Right lobe of liver (tissue), 6 donors: ENCODE data around the gene KLHDC10. TPM values are rescaled to one million over a fixed set of nuclear protein-coding genes. Genes with fewer than 3 reads are reported as not detected.
"Not testable (repeated sequence)": the region's sequence is repeated elsewhere in the genome, so short reads cannot be mapped to it uniquely, and the experiment has no call there.

Source experiments
- ATAC-seq, 4 donors: fragments of 200-7000 bp; cut with Tn5 transposase; one replicate each; pipeline ENCODE4 v1.9.1; 2020; ENCODE audit warnings: mild to moderate bottlenecking in 4 of 4, moderate library complexity in 4 of 4
- DNase-seq, 3 donors: peaks; one replicate each; pipeline ENCODE4 v3.0.0-alpha.2; 2020
- H3K27ac ChIP-seq, 3 donors: fragments of 200-600 bp; one replicate each; pipeline ENCODE4 v1.8.0; 2022
- H3K27me3 ChIP-seq, 2 donors: fragments of 200-600 bp; one replicate each; pipeline ENCODE4 v1.8.0; 2022
- H3K36me3 ChIP-seq, 4 donors: fragments of 200-600 bp; sonication (generic) in 1 of 4; one replicate each; pipeline versions ENCODE4 v1.5.1 to v1.8.0; 2017 to 2022; ENCODE audit warnings: control low read depth in 1 of 4
- H3K4me1 ChIP-seq, 4 donors: fragments of 200-600 bp; sonication (generic) in 1 of 4; one replicate each; pipeline versions ENCODE4 v1.5.1 to v1.8.0; 2017 to 2022; ENCODE audit warnings: control low read depth in 1 of 4
- H3K4me3 ChIP-seq, 3 donors: fragments of 200-600 bp; one replicate each; pipeline ENCODE4 v1.8.0; 2022
- H3K9me3 ChIP-seq, 4 donors: fragments of 200-600 bp; sonication (generic) in 1 of 4; one replicate each; pipeline versions ENCODE4 v1.5.1 to v1.8.0; 2017 to 2022; ENCODE audit warnings: control low read depth in 1 of 4
- CTCF ChIP-seq, 4 donors: fragments of 200-600 bp in 3 of 4; fragments of 450-650 bp in 1 of 4; IDR thresholded peaks; one replicate each; pipeline versions ENCODE4 v1.5.1 to v1.8.0; 2016 to 2022; ENCODE audit warnings: antibody characterized with exemption in 4 of 4, mild to moderate bottlenecking in 2 of 4
- POLR2A ChIP-seq: fragments of 450-650 bp; IDR thresholded peaks from one replicate; pipeline ENCODE4 v1.6.1; 2017; ENCODE audit warnings: antibody characterized with exemption, mild to moderate bottlenecking
- WGBS: methylation state at CpG from one replicate; pipeline ENCODE4 v1.1.6; 2018; ENCODE audit warnings: low coverage, low lambda C conversion rate; ENCODE audit not compliant: insufficient coverage; ENCODE audit errors: missing lambda C conversion rate; 5-methylcytosine and 5-hydroxymethylcytosine counted together
- intact Hi-C, 2 donors: fragments of 100-400 bp; cut with DNase I; formaldehyde crosslinking; loops; one replicate each; pipeline versions ENCODE4 v1.11.2 to v1.14.1; 2022
- small RNA-seq, 2 experiments: library from RNA; depleted of rRNA; stranded (forward); fragments of <200 nt; gene quantifications; one replicate each; pipeline ENCODE3, GENCODE V24; 2016
- total RNA-seq, 6 experiments: library from RNA; depleted of rRNA in 2 of 6; stranded (reverse); fragments of >200 nt in 2 of 6; fragmentation: NEBNext Ultra II Directional in 3 of 6; extraction: Animal tissue kit (Norgen Biotek cat#: 25700) in 3 of 6; gene quantifications; one replicate each; pipeline versions ENCODE4 v1.1.0 to v1.2.4, GENCODE V29; 2016 to 2023
- donor health status: DM: no; HTN: yes; CAD: no.
- donor health status: DM: no; HTN: no; CAD: no.
- donor health status: DM: no; HTN: no; CAD: no.
- donor health status: DM: no; HTN: yes; CAD: no.
- donor health status: DM: no; HTN: yes; CAD: no.

Gene KLHDC10
- total RNA-seq, 6 experiments from 2014 or later = 12.7 to 35.4 (median 21.7) TPM

GRCh38 chr7:130179631-130180030 lies 109.3 kb downstream of the KLHDC10 start:
- TF ChIP-seq CTCF (IDR thresholded peaks at IDR 0.05) (no peak), POLR2A (no peak)
- Histone ChIP-seq H3K4me1 (peaks cover 0 to 10% (median 0%) of the 10 kb centered on the region in 4 donors), H3K4me3 (no peak overlapping the region), H3K36me3 (peaks cover 0 to 22% (median 2%) of the 10 kb centered on the region in 4 donors), H3K27me3 (no peaks in the 10 kb centered on the region), H3K27ac (no peak overlapping the region), H3K9me3 (no peaks in the 10 kb centered on the region)
- WGBS = 87% methylated on average over 2 of the region's 2 CpGs
- ATAC-seq = no peak
- DNase-seq = no peak
- intact Hi-C loops = no loop called here

GRCh38 chr7:130180571-130181262 lies 110.4 kb downstream of the KLHDC10 start:
- intact Hi-C loops = no loop called here
- DNase-seq (no peak), ATAC-seq (no peak)
- peaks cover 0 to 23% (median 0%) of the 10 kb centered on the region in 4 donors for H3K36me3 ChIP-seq
- H3K9me3 ChIP-seq = no peaks in the 10 kb centered on the region
- no peaks in the 10 kb centered on the region for H3K27me3 ChIP-seq
- no peak overlapping the region for H3K4me3 ChIP-seq
- TF ChIP-seq CTCF (IDR thresholded peaks at IDR 0.05) (no peak), POLR2A (no peak)
- peaks cover 0 to 10% (median 0%) of the 10 kb centered on the region in 4 donors for H3K4me1 ChIP-seq
- 91% methylated on average over 9 of the region's 9 CpGs for WGBS
- H3K27ac ChIP-seq = no peak overlapping the region

- TF ChIP-seq CTCF (IDR thresholded peaks at IDR 0.05) (no peak), POLR2A (no peak)
- DNase-seq = no peak
- WGBS = 68% methylated on average over 2 of the region's 2 CpGs
- Histone ChIP-seq H3K36me3 (peaks cover 0 to 23% (median 0%) of the 10 kb centered on the region in 4 donors), H3K27ac (no peak overlapping the region), H3K27me3 (no peaks in the 10 kb centered on the region), H3K4me3 (no peak overlapping the region), H3K9me3 (no peaks in the 10 kb centered on the region), H3K4me1 (peaks cover 0 to 10% (median 0%) of the 10 kb centered on the region in 4 donors)
- intact Hi-C loops = no loop called here
- ATAC-seq = no peak
Observed at GRCh38 chr7:130181263-130181605, 110.9 kb downstream of the KLHDC10 start.

- intact Hi-C loops = no loop called here
- DNase-seq (no peak), ATAC-seq (no peak)
- Histone ChIP-seq H3K36me3 (peaks cover 0 to 23% (median 0%) of the 10 kb centered on the region in 4 donors), H3K27me3 (no peaks in the 10 kb centered on the region), H3K4me3 (no peak overlapping the region), H3K9me3 (no peaks in the 10 kb centered on the region), H3K27ac (no peak overlapping the region), H3K4me1 (peaks cover 0 to 8% (median 0%) of the 10 kb centered on the region in 4 donors)
- 75% methylated on average over 2 of the region's 2 CpGs for WGBS
- no peak for TF ChIP-seq CTCF (IDR thresholded peaks at IDR 0.05)
- no peak for TF ChIP-seq POLR2A
Observed at GRCh38 chr7:130182990-130183389, 112.7 kb downstream of the KLHDC10 start.

- H3K9me3 ChIP-seq, H3K4me1 ChIP-seq, intact Hi-C loops, H3K27ac ChIP-seq, H3K4me3 ChIP-seq, ATAC-seq, H3K27me3 ChIP-seq, DNase-seq: not testable (repeated sequence)
- H3K36me3 ChIP-seq = peaks cover 0 to 23% (median 0%) of the 10 kb centered on the region in 4 donors
- WGBS = 70% methylated on average over 4 of the region's 5 CpGs
Observed at GRCh38 chr7:130184349-130184748, 114.0 kb downstream of the KLHDC10 start.

Small RNA genes lying within 50 kb of the gene (small RNA-seq; reads per million reads assigned to genes)
- gene RNA5SP245 = 0 reads per million in 2 experiments

Other genes with a start within 250 kb of the KLHDC10 start
- 10 to 100 TPM; 27.4 to 47.0 (median 35.6) TPM for gene UBE2H, start 117.6 kb upstream of the KLHDC10 start, total RNA-seq
- 10 to 100 TPM in 4 of 6 experiments, 1 to 10 TPM in 2; 8.0 to 12.1 (median 11.0) TPM for gene ZC3HC1, start 19.2 kb upstream of the KLHDC10 start, total RNA-seq
- gene TMEM209, start 134.9 kb downstream of the KLHDC10 start, total RNA-seq = 10 to 100 TPM in 2 of 6 experiments, 1 to 10 TPM in 4; 5.8 to 10.9 (median 8.9) TPM
- gene SSMEM1, start 137.3 kb downstream of the KLHDC10 start, total RNA-seq = not detected
- gene CPA2, start 196.3 kb downstream of the KLHDC10 start, total RNA-seq = not detected
- not detected for gene CPA4, start 222.6 kb downstream of the KLHDC10 start, total RNA-seq